H1 (cell line): ENCODE results near the gene MYH7B. TPM values are rescaled to one million over a fixed set of nuclear protein-coding genes. Genes with fewer than 3 reads are reported as not detected.

Experiments used
- PHF8 ChIP-seq: fragments of 200-600 bp; sonication (generic); conservative IDR thresholded peaks from 2 replicates; pipeline ENCODE4 v1.7.1; 2012; ENCODE audit warnings: low read depth, mild to moderate bottlenecking, inconsistent platforms, low read length, moderate library complexity
- polyA plus RNA-seq, 7 experiments: library from polyadenylated mRNA; depleted of rRNA in 3 of 7; stranded (reverse) in 5 of 7; unstranded in 2 of 7; fragments of >200 nt in 5 of 7; fragments of 200-250 nt in 2 of 7; gene quantifications; 1 replicate in 5 of 7; 2 replicates in 1 of 7; 4 replicates in 1 of 7; pipeline versions ENCODE4 v1.2.1 to v1.2.3, GENCODE V29; 2011 to 2013; ENCODE audit warnings: missing spikeins in 2 of 7, mixed read lengths in 2 of 7
- total RNA-seq: library from RNA; stranded (reverse); fragmentation: NEBNext Ultra II Directional; extraction: Animal tissue kit (Norgen Biotek cat#: 25700); gene quantifications from 2 replicates; pipeline ENCODE4 v1.2.1, GENCODE V29; 2021

MYH7B gene
- total and polyA plus RNA-seq, 2 of the 8 experiments (the other 6 are each of a cell fraction or from before 2014, with no cell fraction given) = 0.15 to 0.30 TPM

DNA sequence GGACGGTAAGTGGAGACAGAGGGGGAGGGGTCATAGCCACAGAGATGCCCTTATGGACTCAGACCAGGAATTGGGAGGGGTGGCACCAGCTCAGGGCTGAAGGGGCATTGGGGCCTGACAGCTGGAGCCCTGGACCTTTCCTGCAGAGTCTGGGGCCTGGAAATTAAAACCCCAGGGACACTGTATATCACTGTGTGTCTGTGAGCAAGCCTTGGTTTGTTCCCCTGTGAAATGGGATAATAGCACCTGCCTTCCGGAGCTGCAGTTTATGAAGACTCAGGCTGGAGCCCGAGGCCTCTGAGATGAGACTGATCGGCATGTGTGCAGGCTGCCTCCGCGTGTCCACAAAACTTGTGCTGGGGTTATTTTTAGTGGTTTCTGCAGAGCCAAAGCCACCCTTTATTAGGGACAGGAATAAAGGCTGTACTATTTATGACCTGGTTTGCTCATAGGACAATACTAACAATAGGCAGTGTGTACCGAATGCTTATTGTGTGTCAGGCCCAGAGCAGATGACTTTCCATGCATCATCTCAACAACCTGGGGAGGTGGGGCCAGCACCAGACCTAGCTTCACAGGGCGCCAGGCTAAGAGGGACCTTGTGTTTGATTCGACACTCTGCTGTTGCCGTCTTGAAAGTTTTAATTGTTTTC, 22.6 kb downstream of the MYH7B start (continued):
- TF ChIP-seq PHF8 = no peak
